K562 (cell line): Measurements from ENCODE around the gene COL26A1. TPM values are rescaled to one million over a fixed set of nuclear protein-coding genes. Genes with fewer than 3 reads are reported as not detected.

Experiments used
- ATAC-seq: fragments of 200-7000 bp; cut with Tn5 transposase; 3 replicates; pipeline ENCODE4 v1.9.1; 2020; ENCODE audit warnings: moderate library complexity
- BruUV-seq: library from RNA; stranded (reverse); fragments of 400-500 nt; replicated peaks from 2 replicates; lab custom pipeline; 2021; lab: Mats Ljungman, UMichigan
- CTCF ChIA-PET: fragments of 300-600 bp; formaldehyde crosslinking; extraction: SDS; loops from one replicate; lab custom pipeline; 2021; ENCODE audit warnings: low intra/inter-chr PET ratio; lab: Yijun Ruan, JAX
- POLR2A ChIA-PET: fragments of 300-600, 350-650 bp; sonication (Branson Sonifier 250); formaldehyde crosslinking; extraction: SDS; loops from one replicate; lab custom pipeline; 2021; ENCODE audit warnings: antibody characterized with exemption, inconsistent platforms; lab: Yijun Ruan, JAX
- DNase-seq, 4 experiments: peaks; one replicate each; pipeline versions ENCODE4 v3.0.0 to v3.0.0-alpha.2; 2011 to 2018; ENCODE audit warnings: low spot score in 3 of 4, mixed read lengths in 3 of 4; ENCODE audit errors: extremely low read depth in 1 of 4
- FAIRE-seq: peaks from 2 replicates; lab custom pipeline; 2011; peaks lifted over from hg19 to GRCh38; lab: Jason Lieb, UNC
- H2AFZ ChIP-seq: 2 replicates; pipeline ENCODE4 v1.6.0; 2011; ENCODE audit warnings: low read depth, low read length, control low read depth, inconsistent platforms
- H3K27ac ChIP-seq: fragments of 200-600 bp; 3 replicates; pipeline ENCODE4 v1.8.0; 2011; ENCODE audit warnings: low read depth, mild to moderate bottlenecking, control low read depth, inconsistent platforms, low read length, moderate library complexity, mixed read lengths; ENCODE audit errors: extremely low read depth
- H3K27me3 ChIP-seq, 2 experiments: fragments of 300-600 bp in 1 of 2; 2 replicates in 1 of 2; 3 replicates in 1 of 2; pipeline versions ENCODE4 v1.6.0 to v1.8.0; 2011; ENCODE audit warnings: inconsistent platforms in 2 of 2, low read length in 2 of 2, mild to moderate bottlenecking in 1 of 2, mixed read lengths in 1 of 2, moderate library complexity in 1 of 2; ENCODE audit not compliant: control insufficient read depth in 2 of 2, insufficient read depth in 2 of 2
- H3K36me3 ChIP-seq: fragments of 300-600 bp; 3 replicates; pipeline ENCODE4 v1.8.0; 2011; ENCODE audit warnings: mild to moderate bottlenecking, low read length, inconsistent platforms; ENCODE audit not compliant: control insufficient read depth, insufficient read depth
- H3K4me1 ChIP-seq, 2 experiments: fragments of 200-600 bp in 1 of 2; replicated peaks in 1 of 2; 2 replicates in 1 of 2; 3 replicates in 1 of 2; pipeline versions ENCODE4 v1.5.1 to v1.8.0; 2011; ENCODE audit warnings: inconsistent platforms in 2 of 2, low read length in 2 of 2, mild to moderate bottlenecking in 1 of 2, mixed read lengths in 1 of 2, moderate library complexity in 1 of 2; ENCODE audit not compliant: control insufficient read depth in 2 of 2, insufficient read depth in 2 of 2
- H3K4me2 ChIP-seq: 2 replicates; pipeline ENCODE4 v1.6.1; 2011; ENCODE audit warnings: low read length, control low read depth, inconsistent platforms, mixed read lengths; ENCODE audit not compliant: insufficient read depth
- H3K4me3 ChIP-seq: fragments of 200-600 bp; sonication (generic), shearing (Covaris generic); 2 replicates; pipeline ENCODE4 v1.5.1; 2016; ENCODE audit warnings: control low read depth, inconsistent platforms
- H3K79me2 ChIP-seq: fragments of 200-600 bp; 3 replicates; pipeline ENCODE4 v1.8.0; 2011; ENCODE audit warnings: low read length, inconsistent platforms; ENCODE audit not compliant: control insufficient read depth, insufficient read depth
- H3K9ac ChIP-seq, 2 experiments: 2 replicates each; pipeline versions ENCODE4 v1.6.0 to v1.6.1; 2011; ENCODE audit warnings: low read depth in 2 of 2, low read length in 2 of 2, control low read depth in 1 of 2, inconsistent platforms in 1 of 2, mild to moderate bottlenecking in 1 of 2, mixed read lengths in 1 of 2; ENCODE audit not compliant: insufficient read depth in 1 of 2
- H3K9me1 ChIP-seq: one replicate; pipeline ENCODE4 v1.6.0; 2011; ENCODE audit warnings: inconsistent platforms, mild to moderate bottlenecking, low read length, moderate library complexity; ENCODE audit not compliant: control insufficient read depth, insufficient read depth
- H3K9me3 ChIP-seq: replicated peaks from 2 replicates; pipeline ENCODE4 v1.5.1; 2011; ENCODE audit warnings: low read depth, low read length, inconsistent platforms; ENCODE audit not compliant: control insufficient read depth, insufficient read depth
- H4K20me1 ChIP-seq: replicated peaks from 2 replicates; pipeline ENCODE4 v1.6.1; 2011; ENCODE audit warnings: low read length, inconsistent platforms, mixed read lengths; ENCODE audit not compliant: control insufficient read depth, insufficient read depth
- HDAC8 ChIP-seq: fragments of 450-650 bp; IDR thresholded peaks from 2 replicates; pipeline ENCODE4 v1.6.1; 2016; ENCODE audit warnings: mild to moderate bottlenecking, missing genetic modification characterization, moderate library complexity, missing compliant biosample characterization
- NCOA4 ChIP-seq: fragments of 450-650 bp; IDR thresholded peaks from 2 replicates; pipeline ENCODE4 v1.6.1; 2018; ENCODE audit warnings: mild to moderate bottlenecking; ENCODE audit not compliant: partially characterized antibody
- NCOA6 ChIP-seq: fragments of 450-650 bp; IDR thresholded peaks from 2 replicates; pipeline ENCODE4 v1.6.1; 2017; ENCODE audit warnings: mild to moderate bottlenecking
- PRPF4 ChIP-seq: fragments of 200-400 bp; formaldehyde crosslinking; IDR thresholded peaks from one replicate; pipeline ENCODE4 v1.6.1; 2017; ENCODE audit warnings: low read length, low read depth, mild to moderate bottlenecking; ENCODE audit not compliant: insufficient read depth, poor library complexity, severe bottlenecking
- RBM15 ChIP-seq: fragments of 200-400 bp; formaldehyde crosslinking; IDR thresholded peaks from 2 replicates; pipeline ENCODE4 v1.6.1; 2018; ENCODE audit warnings: mild to moderate bottlenecking, low read length, moderate library complexity; ENCODE audit not compliant: insufficient read depth
- WGBS: fragments of 100-300 bp; shearing (Covaris generic); methylation state at CpG from one replicate; pipeline ENCODE4 v1.1.6; 2016; ENCODE audit warnings: low coverage, mixed read lengths; ENCODE audit not compliant: insufficient coverage; ENCODE audit errors: missing lambda C conversion rate; 5-methylcytosine and 5-hydroxymethylcytosine counted together
- in situ Hi-C: fragments of 300-500 bp; cut with MboI; formaldehyde crosslinking; loops from 4 replicates; pipeline ENCODE4 v1.15.0; 2018; ENCODE audit warnings: inconsistent platforms, mixed read lengths
- intact Hi-C: fragments of 100-400 bp; cut with micrococcal nuclease; formaldehyde crosslinking; loops from 2 replicates; pipeline ENCODE4 v1.14.2; 2022
- polyA plus RNA-seq, 8 experiments: library from polyadenylated mRNA; depleted of rRNA in 4 of 8; stranded (reverse) in 5 of 8; unstranded in 3 of 8; fragments of >200 nt; fragmentation: Nextera tagmentation in 2 of 8; fragmentation: Illumina TruSeq in 1 of 8; extraction: Ambion mirVana in 2 of 8; extraction: Trizol in 1 of 8; gene quantifications; 2 replicates each; pipeline versions ENCODE4 v1.2.1 to v1.2.3, GENCODE V29; 2011 to 2014; ENCODE audit warnings: inconsistent platforms in 1 of 8, missing spikeins in 1 of 8
- total RNA-seq, 7 experiments: library from RNA; depleted of rRNA in 6 of 7; stranded (reverse); fragments of >200 nt in 6 of 7; fragmentation: Illumina TruSeq in 2 of 7; extraction: Trizol in 2 of 7; gene quantifications; 2 replicates each; pipeline versions ENCODE4 v1.2.1 to v1.2.3, GENCODE V29; 2011 to 2021; ENCODE audit warnings: low replicate concordance in 1 of 7

The COL26A1 gene
- total and polyA plus RNA-seq, 9 of the 15 experiments (the other 6 are each of a cell fraction or from before 2014, with no cell fraction given): 0.04 to 0.39 (median 0.07) TPM; not detected in 5

GRCh38 chr7:101363196-101363733, 590 bp downstream of the COL26A1 start:
- TF ChIP-seq NCOA4: no peak
- no peak for TF ChIP-seq HDAC8
- no peak for TF ChIP-seq RBM15
- no peak for TF ChIP-seq NCOA6
- no peak for TF ChIP-seq PRPF4
- no peak for DNase-seq
- intact Hi-C loops (loop anchor here (10.0 kb wide), 1 partner anchor 52 kb away; no protein-coding TSS in a partner anchor), in situ Hi-C loops (no loop called here)
- ChIA-PET CTCF (interaction anchor here (0.5 to 2.8 kb wide), 4 partner anchors 26 to 175 kb away, joined by 4 to 19 read pairs (median 6); no protein-coding TSS in a partner anchor), POLR2A (no interaction called here)
- Histone ChIP-seq H3K27me3 (peaks cover 9 to 27% of the 10 kb centered on the region in 2 experiments; a peak in 3 of 5 replicates), H2AFZ (no peak overlapping the region), H3K79me2 (no peaks in the 10 kb centered on the region), H3K4me2 (no peak overlapping the region), H3K9me3 (no peaks in the 10 kb centered on the region), H3K4me3 (no peak overlapping the region), H3K27ac (no peak overlapping the region), H3K9ac (peak overlapping the region in 1 of 2 experiments; percentile 77; a peak in 2 of 4 replicates), H4K20me1 (no peaks in the 10 kb centered on the region; the same call in 1 of the 2 replicates), H3K36me3 (no peaks in the 10 kb centered on the region), H3K4me1 (peaks cover 0 to 12% of the 10 kb centered on the region in 2 experiments; a peak in 2 of 5 replicates), H3K9me1 (no peaks in the 10 kb centered on the region)
- ATAC-seq: no peak
- no TSS peak for BruUV-seq
- WGBS: 43% methylated on average over 6 of the region's 46 CpGs
- FAIRE-seq: no peak
